Activated CD4-positive, alpha-beta T cell treated with anti-CD3 and anti-CD28 coated beads, Interleukin-2, amount 10 ng/mL, durations not matched to agents 24 days and 14 days (primary cell): ENCODE data around the gene INS. TPM values are rescaled to one million over a fixed set of nuclear protein-coding genes. Genes with fewer than 3 reads are reported as not detected.
"Not testable (repeated sequence)": the region's sequence is repeated elsewhere in the genome, so short reads cannot be mapped to it uniquely, and the experiment has no call there.

Experiments used
- DNase-seq: peaks from one replicate; pipeline ENCODE4 v3.0.0; 2022
- H3K27ac Mint-ChIP-seq: one replicate; pipeline ENCODE4 v1.8.0; 2022; ENCODE audit warnings: mild to moderate bottlenecking, mixed read lengths
- H3K27me3 Mint-ChIP-seq: one replicate; pipeline ENCODE4 v1.8.0; 2022; ENCODE audit warnings: mixed read lengths
- H3K36me3 Mint-ChIP-seq: one replicate; pipeline ENCODE4 v1.8.0; 2022; ENCODE audit warnings: low read depth, mild to moderate bottlenecking, mixed read lengths
- H3K4me1 Mint-ChIP-seq: one replicate; pipeline ENCODE4 v1.8.0; 2021; ENCODE audit warnings: mixed read lengths
- H3K4me3 Mint-ChIP-seq: one replicate; pipeline ENCODE4 v1.8.0; 2022; ENCODE audit warnings: mild to moderate bottlenecking, moderate library complexity, mixed read lengths
- H3K9me3 Mint-ChIP-seq: one replicate; pipeline ENCODE4 v1.8.0; 2021; ENCODE audit warnings: mixed read lengths
- intact Hi-C: fragments of 100-400 bp; cut with micrococcal nuclease; formaldehyde crosslinking; loops from one replicate; pipeline ENCODE4 v1.15.1; 2023
- total RNA-seq: library from RNA; stranded (reverse); gene quantifications from 2 replicates; pipeline ENCODE4 v1.2.3, GENCODE V29; 2022

The INS gene
- total RNA-seq, 1 donor from 2014 or later: not detected

- Mint-ChIP-seq H3K9me3 (no peaks in the 10 kb centered on the region), H3K36me3 (no peaks in the 10 kb centered on the region), H3K4me3 (no peak overlapping the region), H3K27me3 (no peaks in the 10 kb centered on the region), H3K4me1 (no peaks in the 10 kb centered on the region), H3K27ac (no peak overlapping the region)
- no peak for DNase-seq
- intact Hi-C loops: no loop called here
These were observed 19.3 kb upstream of the INS start for GRCh38 chr11:2180347-2180746.

- H3K27ac Mint-ChIP-seq: no peak overlapping the region
These were observed 18.5 kb upstream of the INS start for GRCh38 chr11:2179516-2179915.

GRCh38 chr11:2178906-2179494, 18.0 kb upstream of the INS start:
- intact Hi-C loops: no loop called here
- Mint-ChIP-seq H3K4me1 (no peaks in the 10 kb centered on the region), H3K4me3 (no peak overlapping the region), H3K9me3 (no peaks in the 10 kb centered on the region), H3K27ac (no peak overlapping the region), H3K27me3 (no peaks in the 10 kb centered on the region), H3K36me3 (no peaks in the 10 kb centered on the region)
- no peak for DNase-seq

More at GRCh38 chr11:2179516-2179915, 18.5 kb upstream of the INS start:
- Mint-ChIP-seq H3K9me3 (no peaks in the 10 kb centered on the region), H3K36me3 (no peaks in the 10 kb centered on the region), H3K4me1 (no peaks in the 10 kb centered on the region), H3K27me3 (no peaks in the 10 kb centered on the region), H3K4me3 (no peak overlapping the region)
- DNase-seq: no peak
- intact Hi-C loops: no loop called here

GRCh38 chr11:2178055-2178773, 17.2 kb upstream of the INS start:
- H3K9me3 Mint-ChIP-seq, intact Hi-C loops, H3K27me3 Mint-ChIP-seq, H3K27ac Mint-ChIP-seq, H3K4me1 Mint-ChIP-seq, DNase-seq, H3K36me3 Mint-ChIP-seq, H3K4me3 Mint-ChIP-seq: not testable (repeated sequence)

GRCh38 chr11:2177076-2177475, 16.1 kb upstream of the INS start:
- H3K36me3 Mint-ChIP-seq: no peaks in the 10 kb centered on the region
- no peaks in the 10 kb centered on the region for H3K4me1 Mint-ChIP-seq
- H3K27me3 Mint-ChIP-seq: no peaks in the 10 kb centered on the region
- no peak overlapping the region for H3K4me3 Mint-ChIP-seq
- H3K27ac Mint-ChIP-seq: no peak overlapping the region
- no peak for DNase-seq
- intact Hi-C loops: no loop called here
- H3K9me3 Mint-ChIP-seq: no peaks in the 10 kb centered on the region

- DNase-seq: no peak
- Mint-ChIP-seq H3K4me3 (no peak overlapping the region), H3K4me1 (no peaks in the 10 kb centered on the region), H3K36me3 (no peaks in the 10 kb centered on the region), H3K27ac (no peak overlapping the region), H3K9me3 (no peaks in the 10 kb centered on the region), H3K27me3 (no peaks in the 10 kb centered on the region)
- intact Hi-C loops: no loop called here
These were observed 15.4 kb upstream of the INS start for GRCh38 chr11:2176389-2176900.

GRCh38 chr11:2175659-2176058, 14.7 kb upstream of the INS start:
- Mint-ChIP-seq H3K9me3 (no peaks in the 10 kb centered on the region), H3K36me3 (no peaks in the 10 kb centered on the region), H3K4me3 (no peak overlapping the region), H3K27me3 (no peaks in the 10 kb centered on the region), H3K27ac (no peak overlapping the region), H3K4me1 (no peaks in the 10 kb centered on the region)
- intact Hi-C loops: no loop called here
- no peak for DNase-seq

- intact Hi-C loops: no loop called here
- Mint-ChIP-seq H3K36me3 (no peaks in the 10 kb centered on the region), H3K9me3 (no peaks in the 10 kb centered on the region), H3K27me3 (no peaks in the 10 kb centered on the region), H3K4me3 (no peak overlapping the region), H3K4me1 (no peaks in the 10 kb centered on the region), H3K27ac (no peak overlapping the region)
- DNase-seq: no peak
These were observed 13.4 kb upstream of the INS start for GRCh38 chr11:2174361-2174760.

GRCh38 chr11:2173761-2174160, 12.8 kb upstream of the INS start:
- Mint-ChIP-seq H3K27ac (no peak overlapping the region), H3K36me3 (no peaks in the 10 kb centered on the region), H3K4me1 (no peaks in the 10 kb centered on the region), H3K9me3 (no peaks in the 10 kb centered on the region), H3K27me3 (no peaks in the 10 kb centered on the region), H3K4me3 (no peak overlapping the region)
- DNase-seq: no peak
- intact Hi-C loops: no loop called here

- Mint-ChIP-seq H3K9me3 (no peaks in the 10 kb centered on the region), H3K4me1 (no peaks in the 10 kb centered on the region), H3K27ac (no peak overlapping the region), H3K27me3 (no peaks in the 10 kb centered on the region), H3K4me3 (no peak overlapping the region), H3K36me3 (no peaks in the 10 kb centered on the region)
- no peak for DNase-seq
- intact Hi-C loops: no loop called here
These were observed 12.2 kb upstream of the INS start for GRCh38 chr11:2173150-2173693.

GRCh38 chr11:2172676-2173075, 11.7 kb upstream of the INS start:
- no peak for DNase-seq
- Mint-ChIP-seq H3K27ac (no peak overlapping the region), H3K36me3 (no peaks in the 10 kb centered on the region), H3K4me1 (no peaks in the 10 kb centered on the region), H3K4me3 (no peak overlapping the region), H3K9me3 (no peaks in the 10 kb centered on the region), H3K27me3 (no peaks in the 10 kb centered on the region)
- intact Hi-C loops: no loop called here

GRCh38 chr11:2171591-2172003, 10.6 kb upstream of the INS start, which contains the start of gene TH:
TSS of gene TH (minus strand) at chr11:2171815. CDS start at chr11:2171786, 29 bp downstream.
- Mint-ChIP-seq H3K27ac (no peak within 1 kb of the TSS), H3K4me1 (no peaks in the 10 kb centered on the region), H3K4me3 (no peak within 1 kb of the TSS), H3K36me3 (no peaks in the 10 kb centered on the region), H3K27me3 (no peaks in the 10 kb centered on the region), H3K9me3 (no peaks in the 10 kb centered on the region)
- no peak for DNase-seq
- intact Hi-C loops: no loop called here

GRCh38 chr11:2169626-2170570, 8.9 kb upstream of the INS start:
- H3K4me1 Mint-ChIP-seq: no peaks in the 10 kb centered on the region
- H3K4me3 Mint-ChIP-seq: no peak overlapping the region
- no peaks in the 10 kb centered on the region for H3K9me3 Mint-ChIP-seq
- no peaks in the 10 kb centered on the region for H3K36me3 Mint-ChIP-seq
- intact Hi-C loops: no loop called here
- no peaks in the 10 kb centered on the region for H3K27me3 Mint-ChIP-seq
- H3K27ac Mint-ChIP-seq: no peak overlapping the region
- DNase-seq: no peak

- no peaks in the 10 kb centered on the region for H3K27me3 Mint-ChIP-seq
- intact Hi-C loops: no loop called here
- no peak for DNase-seq
- no peak overlapping the region for H3K27ac Mint-ChIP-seq
- no peaks in the 10 kb centered on the region for H3K4me1 Mint-ChIP-seq
- H3K9me3 Mint-ChIP-seq: no peaks in the 10 kb centered on the region
- no peaks in the 10 kb centered on the region for H3K36me3 Mint-ChIP-seq
- H3K4me3 Mint-ChIP-seq: no peak overlapping the region
These were observed 8.0 kb upstream of the INS start for GRCh38 chr11:2169005-2169378.
